ENCODE data around the gene AQP11. TPM values are rescaled to one million over a fixed set of nuclear protein-coding genes. Genes with fewer than 3 reads are reported as not detected.

AQP11 gene
- total and polyA plus RNA-seq, 2 of the 4 experiments (the other 2 are of a cell fraction): 1.1 TPM

DNA sequence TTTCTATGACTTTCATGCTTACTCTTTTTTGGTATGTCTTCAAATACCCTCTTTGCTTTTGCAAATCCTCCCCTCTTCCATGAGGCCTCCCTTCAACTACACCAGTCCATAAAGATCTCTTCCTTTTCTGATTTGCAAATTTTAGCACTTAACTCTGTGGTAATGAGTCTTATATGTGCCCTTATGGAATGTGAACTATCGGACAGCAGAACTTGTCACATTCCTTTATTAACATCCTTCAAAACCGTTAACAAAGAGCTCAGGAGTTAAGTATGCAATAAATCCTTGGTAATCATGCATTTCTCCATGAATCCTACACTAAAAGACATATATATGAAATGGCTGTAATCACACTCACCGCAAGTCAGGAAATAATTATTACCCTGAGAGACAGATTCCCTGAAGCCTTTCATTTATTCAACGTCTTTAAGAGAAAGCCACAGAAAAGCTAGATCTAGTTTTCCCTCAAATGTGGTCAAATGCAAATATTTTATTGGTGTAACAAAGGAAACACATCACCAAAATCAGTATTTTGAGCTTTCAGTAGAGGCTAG, 40.5 kb downstream of the AQP11 start:
- Histone ChIP-seq H3K9me3 (ENCODE audit: control insufficient read depth, insufficient read depth, low read length) (no peaks in the 10 kb centered on the region), H3K9me1 (ENCODE audit: insufficient read depth, low read length) (no peaks in the 10 kb centered on the region; the same call in 1 of the 2 replicates), H3K4ac (ENCODE audit: low read depth, low read length) (no peak overlapping the region), H3K4me2 (ENCODE audit: low read depth, low read length) (no peak overlapping the region), H3K18ac (ENCODE audit: low read depth, low read length) (no peak overlapping the region), H2BK15ac (ENCODE audit: low read depth, low read length) (no peak overlapping the region), H3K23ac (ENCODE audit: low read depth, low read length) (no peak overlapping the region), H3K9ac (ENCODE audit: low read depth, low read length) (no peak overlapping the region), H2BK20ac (ENCODE audit: low read depth, low read length) (no peak overlapping the region), H2BK120ac (ENCODE audit: low read depth, low read length) (no peak overlapping the region), H4K5ac (ENCODE audit: low read depth, low read length) (no peak overlapping the region), H2AFZ (replicated peaks; ENCODE audit: low read length, poor library complexity) (no peak overlapping the region), H3K36me3 (ENCODE audit: control insufficient read depth, insufficient read depth, low read length) (peaks cover 5% of the 10 kb centered on the region; the same call in 1 of the 2 replicates), H2AK9ac (replicated peaks; ENCODE audit: low read depth, low read length, poor library complexity) (no peak overlapping the region), H2BK5ac (ENCODE audit: low read depth, low read length, poor library complexity, severe bottlenecking) (no peak overlapping the region), H3K27me3 (ENCODE audit: control insufficient read depth, insufficient read depth, low read length) (no peaks in the 10 kb centered on the region), H3K27ac (ENCODE audit: insufficient read depth, low read length) (no peak overlapping the region), H4K8ac (ENCODE audit: low read depth in 2 of 2, low read length in 2 of 2) (no peak overlapping the region), H3K56ac (ENCODE audit: extremely low read depth, insufficient read depth, low read length) (no peak overlapping the region), H3K79me1 (ENCODE audit: low read depth in 1 of 2, low read length in 2 of 2) (peaks cover 17 to 35% of the 10 kb centered on the region in 2 experiments), H4K91ac (ENCODE audit: insufficient read depth, low read depth, low read length) (no peak overlapping the region), H2AK5ac (ENCODE audit: low read depth, low read length) (no peak overlapping the region), H4K20me1 (ENCODE audit: insufficient read depth, low read length) (no peaks in the 10 kb centered on the region; the same call in 1 of the 2 replicates), H3K4me3 (ENCODE audit: insufficient read depth, low read depth, low read length) (no peak overlapping the region), H3K14ac (replicated peaks; ENCODE audit: low read depth, low read length) (no peak overlapping the region), H3K4me1 (ENCODE audit: control insufficient read depth, insufficient read depth, low read length) (no peaks in the 10 kb centered on the region)
- TF ChIP-seq, protein P1, sequence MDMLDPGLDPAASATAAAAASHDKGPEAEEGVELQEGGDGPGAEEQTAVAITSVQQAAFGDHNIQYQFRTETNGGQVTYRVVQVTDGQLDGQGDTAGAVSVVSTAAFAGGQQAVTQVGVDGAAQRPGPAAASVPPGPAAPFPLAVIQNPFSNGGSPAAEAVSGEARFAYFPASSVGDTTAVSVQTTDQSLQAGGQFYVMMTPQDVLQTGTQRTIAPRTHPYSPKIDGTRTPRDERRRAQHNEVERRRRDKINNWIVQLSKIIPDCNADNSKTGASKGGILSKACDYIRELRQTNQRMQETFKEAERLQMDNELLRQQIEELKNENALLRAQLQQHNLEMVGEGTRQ (IDR thresholded peaks at IDR 0.05; ENCODE audit: low read depth, low read length): no peak
- TF ChIP-seq RAD21 (IDR thresholded peaks at IDR 0.05; ENCODE audit: low read length) (no peak), CEBPB (IDR thresholded peaks at IDR 0.05; ENCODE audit: low read depth, low read length) (no peak), FOS (IDR thresholded peaks at IDR 0.05; ENCODE audit: low read depth, low read length) (no peak), SMC3 (IDR thresholded peaks at IDR 0.05; ENCODE audit: low read depth, low read length) (no peak), MXI1 (IDR thresholded peaks at IDR 0.05; ENCODE audit: borderline replicate concordance, low read depth, low read length) (no peak), BHLHE40 (IDR thresholded peaks at IDR 0.05; ENCODE audit: low read depth, low read length) (no peak), POLR2A (IDR thresholded peaks at IDR 0.05; ENCODE audit: low read depth, low read length) (no peak), NFE2L2 (IDR thresholded peaks at IDR 0.05; ENCODE audit: low read depth, low read length) (no peak), RCOR1 (IDR thresholded peaks at IDR 0.05; ENCODE audit: insufficient replicate concordance, low read length) (no peak), RFX5 (IDR thresholded peaks at IDR 0.05; ENCODE audit: low read depth, low read length) (no peak), MAFK (IDR thresholded peaks at IDR 0.05; ENCODE audit: low read depth, low read length) (no peak), CHD1 (IDR thresholded peaks at IDR 0.05; ENCODE audit: low read depth, low read length) (no peak), MAZ (IDR thresholded peaks at IDR 0.05; ENCODE audit: borderline replicate concordance, low read depth, low read length) (no peak)
- TF ChIP-seq, protein P2, sequence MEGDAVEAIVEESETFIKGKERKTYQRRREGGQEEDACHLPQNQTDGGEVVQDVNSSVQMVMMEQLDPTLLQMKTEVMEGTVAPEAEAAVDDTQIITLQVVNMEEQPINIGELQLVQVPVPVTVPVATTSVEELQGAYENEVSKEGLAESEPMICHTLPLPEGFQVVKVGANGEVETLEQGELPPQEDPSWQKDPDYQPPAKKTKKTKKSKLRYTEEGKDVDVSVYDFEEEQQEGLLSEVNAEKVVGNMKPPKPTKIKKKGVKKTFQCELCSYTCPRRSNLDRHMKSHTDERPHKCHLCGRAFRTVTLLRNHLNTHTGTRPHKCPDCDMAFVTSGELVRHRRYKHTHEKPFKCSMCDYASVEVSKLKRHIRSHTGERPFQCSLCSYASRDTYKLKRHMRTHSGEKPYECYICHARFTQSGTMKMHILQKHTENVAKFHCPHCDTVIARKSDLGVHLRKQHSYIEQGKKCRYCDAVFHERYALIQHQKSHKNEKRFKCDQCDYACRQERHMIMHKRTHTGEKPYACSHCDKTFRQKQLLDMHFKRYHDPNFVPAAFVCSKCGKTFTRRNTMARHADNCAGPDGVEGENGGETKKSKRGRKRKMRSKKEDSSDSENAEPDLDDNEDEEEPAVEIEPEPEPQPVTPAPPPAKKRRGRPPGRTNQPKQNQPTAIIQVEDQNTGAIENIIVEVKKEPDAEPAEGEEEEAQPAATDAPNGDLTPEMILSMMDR (conservative IDR thresholded peaks at IDR 0.05; ENCODE audit: low read depth, low read length): no peak
- TF ChIP-seq, protein P3, sequence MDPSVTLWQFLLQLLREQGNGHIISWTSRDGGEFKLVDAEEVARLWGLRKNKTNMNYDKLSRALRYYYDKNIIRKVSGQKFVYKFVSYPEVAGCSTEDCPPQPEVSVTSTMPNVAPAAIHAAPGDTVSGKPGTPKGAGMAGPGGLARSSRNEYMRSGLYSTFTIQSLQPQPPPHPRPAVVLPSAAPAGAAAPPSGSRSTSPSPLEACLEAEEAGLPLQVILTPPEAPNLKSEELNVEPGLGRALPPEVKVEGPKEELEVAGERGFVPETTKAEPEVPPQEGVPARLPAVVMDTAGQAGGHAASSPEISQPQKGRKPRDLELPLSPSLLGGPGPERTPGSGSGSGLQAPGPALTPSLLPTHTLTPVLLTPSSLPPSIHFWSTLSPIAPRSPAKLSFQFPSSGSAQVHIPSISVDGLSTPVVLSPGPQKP (IDR thresholded peaks at IDR 0.05; ENCODE audit: borderline replicate concordance, low read depth, low read length): no peak
- no peak for DNase-seq
- CTCF ChIA-PET: interaction anchor here (0.9 kb wide), 1 partner anchor 11 kb away, joined by 3 read pairs; no protein-coding TSS in a partner anchor
- POLR2A ChIA-PET (ENCODE audit: unreplicated experiment): no interaction called here
- no peak for ATAC-seq (ENCODE audit: low read depth)
- dilution Hi-C loops (cut with HindIII; ENCODE audit: low sequenced_read_pairs, unreplicated experiment): no loop called here
- no CpG with 5 or more reads among the region's 4 CpGs for WGBS, 2 experiments (ENCODE audit: extremely low coverage in 2 of 2, insufficient read length in 1 of 2)
- no TSS peak for BruUV-seq (replicated peaks)
- in situ Hi-C loops (cut with MboI; ENCODE audit: low sequenced_read_pairs): no loop called here
- intact Hi-C loops (cut with micrococcal nuclease): no loop called here
